ENCODE measurements around the gene ADRA1B.
A peak's percentile ranks its signal among the peaks of the same experiment; 100 is the strongest.
"Not testable (repeated sequence)": the region's sequence is repeated elsewhere in the genome, so short reads cannot be mapped to it uniquely, and the experiment has no call there.

The ADRA1B gene

DNA sequence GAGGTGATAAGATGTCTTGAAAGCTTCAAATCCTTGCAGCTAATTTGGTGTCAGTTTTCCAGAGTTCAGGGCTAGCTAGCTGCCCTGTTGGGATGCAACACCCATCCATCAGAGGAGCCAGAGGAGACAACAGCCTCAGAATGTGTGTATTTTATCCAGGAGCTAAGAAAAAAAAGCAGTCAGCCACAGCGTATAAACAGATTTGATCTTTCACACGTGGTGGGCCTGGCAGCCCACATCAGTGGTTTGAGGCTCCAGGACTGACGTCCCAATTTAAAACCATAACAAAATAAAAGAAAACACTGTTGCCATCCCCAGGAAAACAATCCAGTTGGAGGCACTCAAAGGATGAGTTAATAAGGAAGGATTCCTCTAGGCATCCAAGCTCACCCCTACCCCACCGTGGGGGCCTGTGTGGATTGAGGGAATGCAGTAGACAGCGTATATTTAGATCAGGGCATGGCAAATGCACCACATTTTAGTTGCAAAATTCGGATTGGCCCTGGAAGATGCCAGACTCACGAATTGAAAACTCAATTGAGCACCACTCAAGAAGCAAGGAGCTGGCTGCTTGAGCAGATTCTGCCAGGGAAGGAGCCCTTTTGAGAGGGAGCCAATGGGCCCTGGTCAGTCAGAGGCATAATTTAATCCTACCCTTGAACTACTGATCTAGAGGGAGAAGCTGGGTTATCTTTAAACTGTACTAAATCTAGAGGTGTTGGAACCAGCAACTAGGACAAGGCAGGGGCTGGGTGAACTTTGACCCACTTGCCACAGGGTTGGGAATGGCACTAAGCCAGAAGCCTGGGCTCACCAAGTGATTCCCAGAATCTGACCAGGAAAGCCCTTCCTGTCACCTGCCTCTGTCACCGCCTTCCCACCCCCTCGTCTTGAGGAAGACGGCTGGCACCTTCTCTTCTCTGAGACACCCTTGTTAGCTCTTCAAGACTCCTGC, 17.5 kb downstream of the ADRA1B start:
- no peak for DNase-seq

DNA sequence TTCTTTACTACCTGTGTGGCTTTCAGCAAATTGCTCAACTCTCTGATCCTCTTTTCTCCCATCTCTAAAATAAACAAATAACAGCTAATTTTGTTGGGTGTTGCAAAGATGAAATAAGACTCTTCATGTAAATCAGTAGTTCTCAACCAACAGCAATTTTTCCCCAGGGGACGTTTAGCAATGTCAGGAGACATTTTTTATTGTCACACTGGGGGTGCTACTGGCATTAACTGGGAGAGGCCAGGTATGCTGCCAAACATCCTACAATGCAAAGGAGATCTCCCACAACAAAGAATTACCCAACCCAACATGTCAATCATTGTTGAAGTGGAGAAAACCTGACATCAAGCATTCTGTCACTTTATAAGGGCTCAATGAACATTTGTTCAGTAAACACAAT, 19.7 kb downstream of the ADRA1B start:
- DNase-seq: no peak

DNA sequence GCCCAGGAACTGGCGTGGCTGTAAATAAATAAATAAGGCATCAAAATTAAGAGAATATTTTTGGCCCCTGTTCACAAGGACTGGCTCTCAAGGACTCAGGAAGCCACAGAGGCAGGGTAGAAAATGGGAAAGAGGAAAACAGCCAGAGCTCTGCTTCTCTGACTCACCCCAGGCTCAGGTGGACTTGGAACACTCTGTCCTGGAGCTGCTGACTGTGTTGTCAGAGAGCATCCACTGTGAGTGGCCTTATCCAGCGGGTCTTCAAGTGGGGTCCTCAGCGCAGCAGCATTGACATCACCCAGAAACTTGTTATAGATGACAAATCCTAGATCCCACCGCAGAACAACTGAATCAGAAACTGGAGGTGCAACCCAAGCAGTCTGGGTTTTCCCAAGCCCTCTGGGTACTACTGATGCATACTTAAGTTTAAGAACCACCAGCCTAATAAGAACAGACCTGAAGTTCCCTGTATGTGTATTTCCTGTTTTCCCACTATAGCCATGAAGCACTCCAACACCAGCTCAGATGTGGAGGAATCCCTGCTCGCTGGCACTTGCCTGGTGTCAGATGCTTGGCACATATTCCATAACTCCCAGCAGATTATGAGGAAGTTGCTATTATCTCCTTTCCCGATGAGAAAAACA, 20.5 kb downstream of the ADRA1B start:
- no peak for DNase-seq

DNA sequence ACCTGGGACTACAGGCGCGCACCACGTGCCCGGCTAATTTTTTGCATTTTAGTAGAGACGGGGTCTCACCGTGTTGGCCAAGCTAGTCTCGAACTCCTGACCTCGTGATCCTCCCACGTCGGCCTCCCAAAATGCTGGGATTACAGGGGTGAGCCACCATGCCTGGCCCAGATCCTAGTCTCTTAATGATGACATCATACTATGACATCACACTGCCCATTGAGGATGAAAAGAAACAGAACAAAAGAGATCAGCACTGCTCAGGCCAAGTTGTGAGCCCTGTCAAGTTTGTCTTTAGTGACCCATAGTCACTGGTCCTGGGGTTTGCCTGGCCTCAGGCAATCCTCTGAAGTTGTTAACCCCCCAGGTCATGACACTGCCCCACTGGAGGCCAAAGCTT, 21.3 kb downstream of the ADRA1B start:
- no peak for DNase-seq

DNA sequence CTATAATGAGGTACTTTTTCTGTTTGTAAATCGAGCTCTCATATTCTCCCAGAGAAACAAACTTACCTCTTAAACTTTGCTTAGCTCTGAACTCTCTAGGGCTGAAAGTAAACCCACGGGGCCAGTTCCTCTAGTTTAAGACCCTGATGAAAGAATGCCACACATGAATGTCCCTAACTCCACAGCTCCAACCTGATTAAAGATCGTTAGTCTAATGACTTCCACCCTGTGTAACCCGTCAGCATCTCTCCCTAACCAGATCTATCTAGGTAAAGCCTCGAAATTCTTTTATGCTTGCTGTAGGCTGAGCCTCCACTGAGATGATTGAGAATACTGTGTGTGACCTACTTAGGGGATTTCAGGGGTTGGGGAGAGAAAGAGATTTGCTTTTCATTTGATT, 27.0 kb downstream of the ADRA1B start:
- no peak for DNase-seq

DNA sequence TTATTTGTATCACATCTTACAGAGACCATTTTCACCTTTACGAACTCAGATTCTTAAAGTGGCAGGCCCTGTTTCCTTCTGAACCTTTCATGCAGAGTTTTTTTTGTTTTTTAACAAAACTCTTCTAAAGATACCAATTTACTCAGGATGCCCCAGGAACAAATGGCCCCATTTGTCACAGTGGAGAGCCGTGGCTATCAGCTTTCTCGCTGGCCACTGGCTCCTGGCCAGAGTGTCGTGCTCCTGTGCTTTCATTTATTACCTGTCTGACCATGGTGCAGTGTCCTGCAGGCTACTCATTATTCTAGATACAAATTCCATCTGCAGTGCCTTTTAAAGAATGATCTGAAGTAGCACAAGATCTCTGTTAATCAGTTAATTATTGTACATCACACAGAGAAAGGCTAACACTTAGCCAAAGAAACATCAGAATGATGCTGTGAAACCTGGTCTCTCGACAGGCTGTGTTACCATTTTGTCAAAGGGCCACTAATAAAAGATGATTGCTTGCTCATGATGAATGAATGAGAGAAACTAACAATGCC, 27.8 kb downstream of the ADRA1B start:
- DNase-seq: no peak

DNA sequence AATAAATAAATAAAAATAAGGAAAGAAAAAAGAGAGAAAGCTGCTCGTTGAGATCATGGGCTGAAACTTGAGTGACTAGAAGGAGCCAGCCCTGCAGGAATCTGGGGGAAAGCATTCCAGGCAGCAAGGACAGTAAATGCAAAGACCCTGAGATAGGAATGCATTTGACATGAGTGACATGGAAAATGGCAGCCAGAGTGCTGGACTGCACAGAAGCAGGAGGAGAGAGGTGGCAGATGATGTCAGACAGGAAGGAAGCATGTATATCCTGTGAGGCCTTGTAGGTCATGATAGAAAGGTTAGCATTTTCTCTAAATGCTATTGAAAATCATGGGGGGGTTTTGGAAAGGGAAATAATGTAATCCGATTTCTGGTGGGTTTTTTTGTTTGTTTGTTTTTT, 29.1 kb downstream of the ADRA1B start:
- DNase-seq: no peak

DNA sequence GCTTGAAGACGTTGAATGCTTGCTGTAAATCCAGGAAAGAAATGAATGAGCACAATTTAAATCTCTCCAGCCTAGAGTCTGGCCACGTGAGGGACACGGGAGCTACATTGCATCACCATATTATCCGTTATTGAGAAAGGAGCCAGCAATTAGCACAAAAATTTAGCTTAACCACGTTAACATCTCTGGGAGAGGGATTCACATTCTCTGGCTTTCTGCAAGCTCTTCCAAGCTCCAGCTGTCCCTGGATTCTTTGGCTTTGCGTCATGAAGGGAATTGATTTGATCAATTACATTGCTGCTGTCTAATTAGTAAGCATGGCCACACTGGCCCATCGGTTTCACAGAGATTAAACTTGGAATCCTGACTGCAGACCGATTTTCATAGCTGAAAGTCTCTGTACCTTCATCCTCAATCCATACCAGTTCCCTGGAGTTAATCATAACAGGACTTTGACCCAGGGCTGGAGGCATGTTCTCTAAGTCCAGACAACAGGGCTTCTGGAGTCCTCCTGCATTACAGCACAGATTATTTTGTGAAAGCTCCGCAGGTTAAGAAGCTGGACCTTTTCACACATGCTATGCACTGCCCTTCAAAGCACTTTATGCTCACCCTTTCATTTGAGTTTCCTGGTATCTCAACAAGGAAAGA, 31.6 kb downstream of the ADRA1B start:
- no peak for DNase-seq

DNA sequence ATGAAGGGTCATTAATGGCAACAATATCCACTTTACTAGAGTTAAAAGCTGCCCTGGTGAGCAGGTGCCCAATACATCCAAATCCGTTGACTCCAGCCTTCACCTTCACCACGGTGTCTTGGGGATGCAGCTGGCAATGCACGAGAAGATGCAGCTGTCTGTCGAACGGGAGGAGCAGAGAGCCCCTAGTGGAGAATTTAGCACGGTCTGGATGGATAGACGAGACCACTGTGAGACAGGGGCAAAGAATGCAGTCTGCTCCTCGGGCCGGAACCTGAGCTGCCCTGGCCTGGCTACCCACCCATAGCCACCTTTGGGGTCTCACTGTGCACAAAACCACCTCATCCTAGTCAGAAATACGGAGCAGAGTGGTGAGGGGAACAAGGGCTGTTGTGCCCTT, 35.1 kb downstream of the ADRA1B start:
- no peak for DNase-seq

DNA sequence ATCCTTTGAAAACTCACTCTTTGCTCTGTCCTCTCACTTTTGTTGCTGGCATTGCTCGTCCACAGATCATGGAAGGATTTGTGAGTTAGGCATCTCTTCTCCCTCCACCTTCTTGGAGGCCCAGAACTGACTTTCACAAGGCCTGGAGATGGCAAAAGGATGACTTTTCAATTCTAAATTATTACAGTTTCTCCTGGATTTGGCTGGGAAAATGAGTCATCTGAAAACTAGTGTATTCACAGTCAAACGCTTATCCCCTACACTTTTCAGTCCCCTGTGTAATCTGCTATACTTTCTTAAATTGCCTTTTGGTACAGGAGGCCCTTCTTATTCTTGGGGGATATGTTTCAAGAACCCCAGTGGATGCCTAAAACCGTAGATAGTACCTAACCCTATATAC, 35.6 kb downstream of the ADRA1B start:
- no peak for DNase-seq

DNA sequence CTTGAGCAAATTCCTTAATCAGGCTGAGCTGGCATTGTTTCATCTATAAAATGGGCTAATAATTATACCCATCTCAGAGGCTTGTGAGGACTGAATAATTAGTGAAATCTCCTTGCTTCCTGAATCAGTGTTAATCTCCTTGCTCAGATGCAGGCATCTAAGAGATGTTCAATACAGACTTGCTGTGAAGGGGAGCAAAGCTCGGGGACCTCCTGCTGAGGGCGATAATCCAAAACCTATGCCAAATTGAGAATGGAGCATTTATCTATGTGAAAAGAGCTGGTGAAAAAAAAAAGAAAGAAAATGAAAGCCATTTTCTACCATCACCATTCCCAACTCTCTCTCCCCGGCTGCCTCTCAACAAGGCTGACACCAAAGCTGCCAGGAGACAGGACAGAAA, 37.3 kb downstream of the ADRA1B start:
- DNase-seq: no peak

DNA sequence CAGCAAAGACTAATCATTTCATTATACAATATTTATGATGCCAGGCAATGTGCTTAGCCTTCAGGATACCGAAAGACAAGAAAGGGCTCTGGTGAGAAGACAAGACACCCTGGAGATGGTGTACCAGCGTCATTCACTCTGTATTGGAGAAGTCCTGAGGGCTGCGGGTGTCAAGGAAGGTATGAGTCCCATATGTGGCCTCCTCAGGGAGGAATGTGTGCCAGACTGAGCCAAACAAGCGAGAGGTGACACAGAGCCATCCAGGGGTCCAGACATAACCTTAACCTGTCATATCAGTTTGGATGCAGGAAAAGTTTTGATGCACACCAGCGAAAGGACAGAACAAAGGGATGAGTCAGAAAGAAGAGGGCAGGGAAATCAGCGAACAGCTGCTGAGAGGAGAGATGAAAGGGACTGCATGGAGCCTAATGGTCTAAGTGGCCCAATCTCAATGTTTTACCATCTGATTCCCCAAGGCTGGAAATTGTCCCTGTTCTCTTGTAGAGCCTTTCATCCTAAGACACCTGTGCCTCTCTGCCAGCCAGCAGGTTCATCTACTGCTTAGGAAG, 38.9 kb downstream of the ADRA1B start:
- no peak for DNase-seq

DNA sequence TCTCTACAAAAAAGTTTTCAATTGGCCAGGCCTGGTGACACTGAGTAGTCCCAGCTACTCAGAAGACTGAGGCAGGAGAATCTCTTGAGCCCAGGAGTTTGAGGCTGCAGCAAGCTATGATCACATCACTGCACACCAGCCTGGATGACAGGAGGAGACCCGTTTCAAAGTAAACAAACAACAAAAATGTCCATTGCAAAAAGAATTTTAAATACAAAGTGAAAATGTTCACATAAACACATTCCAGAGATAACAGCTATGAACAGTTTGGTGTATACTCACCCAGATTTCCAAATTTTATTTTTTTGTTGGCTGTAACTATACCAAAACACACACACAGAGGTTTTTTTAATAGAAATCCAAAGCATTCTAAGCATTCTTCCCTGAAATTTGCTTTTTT, 39.8 kb downstream of the ADRA1B start:
- DNase-seq: no peak

DNA sequence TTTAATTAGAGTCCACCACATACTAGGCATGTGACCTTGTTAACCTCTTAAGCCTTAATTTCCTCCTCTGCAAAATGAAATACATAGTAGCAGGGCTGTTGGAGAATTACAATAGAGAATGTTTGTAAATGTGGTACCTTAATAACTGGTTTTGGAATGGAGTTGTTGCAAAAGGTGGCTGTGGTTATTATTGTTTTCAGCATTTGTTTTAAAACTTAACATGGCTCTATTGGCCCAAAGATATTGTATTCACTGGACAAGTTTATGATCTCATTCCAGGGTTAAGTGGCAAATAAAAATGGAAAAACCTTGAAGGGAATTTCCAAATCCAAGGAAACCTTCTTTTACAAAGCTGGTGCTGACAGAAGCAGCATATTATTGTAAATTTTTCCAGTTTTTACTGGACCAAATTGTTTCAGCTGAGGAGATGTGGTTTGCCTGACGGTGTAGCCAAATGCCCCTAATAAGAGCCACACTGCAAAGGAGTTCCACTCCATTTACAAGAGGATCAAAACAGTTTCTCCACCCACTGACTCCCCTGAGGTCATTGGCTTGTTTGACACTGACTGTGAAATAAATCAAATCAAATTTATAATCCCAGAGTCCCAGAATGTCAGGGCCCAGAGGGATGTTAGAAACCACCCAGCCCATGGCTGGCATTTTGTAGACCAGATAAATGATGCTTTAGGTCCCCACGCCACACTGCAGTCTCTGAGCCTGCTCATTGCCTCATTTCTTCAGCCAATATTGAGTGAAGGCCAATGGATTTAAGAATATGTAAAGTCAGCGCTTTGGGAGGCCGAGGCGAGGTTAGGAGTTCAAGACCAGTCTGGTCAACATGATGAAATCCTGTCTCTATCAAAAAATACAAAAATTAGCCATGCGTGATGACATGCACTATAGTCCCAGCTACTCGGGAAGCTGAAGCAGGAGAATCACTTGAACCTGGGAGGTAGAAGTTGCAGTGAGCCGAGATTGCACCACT, 45.2 kb downstream of the ADRA1B start:
- DNase-seq: no peak

DNA sequence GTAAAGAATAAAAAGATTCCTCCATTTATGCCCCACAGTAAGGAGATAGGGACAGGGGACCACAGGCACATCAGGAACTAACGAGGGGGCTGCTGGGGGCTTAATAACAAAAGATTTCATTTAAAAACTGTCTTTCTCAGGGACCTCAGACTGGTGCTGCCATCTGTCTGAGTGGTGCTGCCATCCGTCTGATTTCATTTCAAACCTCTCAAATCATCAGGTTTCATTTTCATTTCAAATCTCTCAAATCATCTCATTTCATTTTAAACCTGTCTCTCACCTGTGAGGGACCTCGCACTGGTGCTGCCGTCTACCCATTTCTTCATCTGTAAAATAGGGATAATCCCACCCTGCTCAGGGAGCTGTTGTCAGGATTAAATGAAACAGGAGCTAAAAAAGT, 45.9 kb downstream of the ADRA1B start:
- no peak for DNase-seq

DNA sequence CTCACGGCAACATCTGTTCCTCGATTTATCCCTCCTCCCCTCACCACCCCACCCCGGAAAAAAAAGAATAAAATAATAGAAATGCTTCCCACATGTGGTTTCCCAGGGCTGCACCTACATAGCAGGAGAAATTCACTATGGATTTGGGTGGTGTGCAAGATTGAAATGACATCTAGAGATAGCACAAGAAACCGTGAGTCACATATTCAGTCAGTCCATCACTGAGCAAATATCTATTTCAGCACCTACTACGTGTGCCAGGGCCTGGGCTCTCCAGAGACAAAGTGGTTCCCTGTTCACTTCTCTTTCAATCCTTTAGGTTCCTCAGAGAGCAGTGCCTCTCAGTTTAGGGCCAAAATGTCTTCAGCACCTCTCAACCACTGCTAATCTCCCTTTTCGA, 47.7 kb downstream of the ADRA1B start:
- DNase-seq: no peak

DNA sequence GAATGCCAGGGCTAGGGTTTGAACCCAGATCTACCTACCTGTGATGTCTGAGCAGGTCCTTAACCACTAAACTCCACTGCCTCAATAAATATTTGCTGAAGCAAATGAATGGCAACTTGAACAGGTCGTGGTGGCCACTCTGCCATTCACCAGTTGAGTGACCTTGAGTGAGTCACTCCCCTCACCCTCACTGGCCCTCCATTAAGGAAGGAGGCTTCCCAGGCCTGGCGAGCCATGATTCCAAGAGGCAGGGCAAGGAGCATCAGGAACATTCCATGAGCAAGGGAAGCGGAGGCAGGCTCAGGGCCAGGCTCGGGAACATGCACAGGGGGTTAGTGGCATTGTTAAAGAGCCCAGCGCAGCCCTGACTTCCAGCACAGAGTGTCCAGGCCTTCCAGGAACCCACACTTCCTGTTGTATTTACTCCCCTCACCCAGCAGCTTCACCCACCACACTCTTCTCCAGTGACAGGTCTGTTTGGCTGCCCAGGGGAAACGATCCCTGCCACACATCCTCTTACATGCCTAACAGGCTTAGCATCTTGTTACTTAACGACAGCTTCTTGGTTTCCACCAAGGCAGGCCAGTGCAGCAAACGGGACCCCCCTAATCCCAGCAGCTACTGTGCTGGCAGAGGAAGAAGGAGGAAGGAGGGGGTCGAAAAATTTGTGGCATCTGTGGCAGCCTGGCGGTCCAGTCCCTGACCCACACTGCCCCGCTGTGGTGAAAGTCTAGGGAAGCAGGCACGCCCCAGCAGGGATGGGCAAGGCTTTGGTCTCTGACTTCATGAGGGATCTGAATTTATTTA, 49.0 kb downstream of the ADRA1B start:
- DNase-seq: peak; percentile 32

DNA sequence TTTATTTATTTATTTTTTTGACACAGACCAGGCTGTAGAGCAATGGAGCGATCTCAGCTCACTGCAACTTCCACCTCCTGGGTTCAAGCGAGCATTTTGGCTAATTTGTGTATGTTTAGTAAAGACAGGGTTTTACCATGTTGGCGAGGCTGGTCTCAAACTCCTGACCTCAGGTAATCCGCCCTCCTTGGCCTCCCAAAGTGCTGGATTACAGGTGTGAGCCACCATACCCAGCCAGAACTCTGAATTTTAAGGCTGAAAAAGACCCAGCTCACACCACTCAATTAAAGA, 49.5 kb downstream of the ADRA1B start:
- not testable (repeated sequence) for DNase-seq

DNA sequence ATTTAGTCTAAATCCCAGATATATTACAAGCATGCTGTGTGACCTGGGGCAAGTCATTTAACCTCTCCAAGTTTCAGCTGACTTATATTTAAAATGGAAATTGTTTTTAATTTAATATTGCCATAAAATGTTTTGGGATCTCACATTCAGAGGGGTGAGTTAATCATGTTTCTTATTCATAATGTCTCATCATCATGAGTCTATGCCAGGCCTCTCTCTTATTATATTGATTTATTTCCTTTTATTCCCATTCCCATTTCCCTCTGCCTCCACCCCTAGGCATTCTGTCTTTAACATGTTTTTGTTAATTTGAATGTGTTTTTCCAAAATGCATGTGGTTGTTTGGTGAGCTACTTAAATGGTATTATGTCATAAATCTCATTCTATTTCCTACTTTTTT, 53.7 kb downstream of the ADRA1B start:
- DNase-seq: no peak

DNA sequence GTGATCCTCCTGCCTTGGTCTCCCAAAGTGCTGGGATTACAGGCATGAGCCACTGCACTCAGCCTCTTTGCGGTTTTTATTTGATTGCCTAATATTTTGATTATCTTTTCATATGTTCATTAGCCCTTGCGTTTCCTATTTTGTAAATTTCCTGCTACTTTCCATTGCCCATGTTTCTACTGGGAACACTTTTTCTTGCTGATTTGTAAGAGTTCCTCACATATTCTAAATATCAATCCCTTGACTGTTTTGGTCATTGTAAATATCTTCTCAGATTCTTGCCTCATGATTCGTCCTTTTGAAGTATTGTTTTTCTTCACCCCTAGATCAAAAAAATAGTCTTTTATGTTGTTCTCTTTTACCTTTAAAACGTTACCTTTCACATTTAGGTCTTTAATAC, 54.8 kb downstream of the ADRA1B start:
- DNase-seq: no peak

DNA sequence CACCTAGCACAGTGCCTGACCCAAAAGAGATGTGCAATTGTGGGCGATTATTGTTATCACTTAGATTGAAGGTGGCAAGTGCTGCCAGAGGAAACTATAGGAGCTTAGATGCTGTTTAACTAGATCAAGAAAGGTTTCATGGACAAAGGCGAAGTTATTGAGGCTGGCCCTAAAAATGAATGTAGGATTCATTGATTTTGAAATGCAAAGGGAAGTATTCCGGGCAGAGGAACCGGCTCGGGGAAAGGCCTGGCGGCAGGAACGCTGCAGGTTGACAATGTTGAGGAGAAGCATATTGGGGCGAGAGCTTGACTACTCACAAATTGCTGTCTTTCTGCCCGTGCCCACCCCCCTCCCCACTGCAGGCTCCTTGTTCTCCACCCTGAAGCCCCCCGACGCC, 55.2 kb downstream of the ADRA1B start:
- DNase-seq: no peak
